HG02885 (cell line): Measurements from ENCODE around the gene SHOC1.
"Not testable (repeated sequence)": the region's sequence is repeated elsewhere in the genome, so short reads cannot be mapped to it uniquely, and the experiment has no call there.

Source experiments
- ATAC-seq: cut with Tn5 transposase; IDR thresholded peaks from one replicate; pipeline ENCODE4 v1.9.1; 2021; ENCODE audit warnings: mild to moderate bottlenecking; ENCODE audit not compliant: unreplicated experiment, poor library complexity

The SHOC1 gene

GRCh38 chr9:111806259-111806658 is 11.5 kb upstream of the SHOC1 start:
- ATAC-seq, result no peak

DNA sequence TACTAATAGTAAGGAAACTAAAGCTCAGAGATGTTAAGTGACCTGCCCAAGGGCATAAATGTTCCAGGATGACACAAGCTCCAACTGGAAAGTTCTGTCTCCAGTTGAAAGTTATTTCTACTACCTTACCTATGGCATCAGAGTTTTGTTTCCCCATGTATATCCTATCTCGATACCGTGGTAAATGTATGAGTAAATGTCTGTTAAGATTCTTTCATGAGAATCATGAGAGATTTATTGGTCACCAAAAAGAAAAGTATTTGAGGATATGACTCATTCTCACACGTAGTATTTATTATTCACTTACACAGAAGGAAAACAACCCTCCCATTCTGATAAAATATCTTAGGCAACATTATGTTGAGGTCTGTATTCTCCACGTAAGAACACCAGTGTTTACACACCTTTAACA is 11.1 kb upstream of the SHOC1 start:
- no peak for ATAC-seq

- ATAC-seq, result no peak
These were observed 10.5 kb upstream of the SHOC1 start for GRCh38 chr9:111805262-111805661.

- ATAC-seq, result no peak
These were observed 9.9 kb upstream of the SHOC1 start for GRCh38 chr9:111804636-111805035.

- ATAC-seq, result no peak
These were observed 9.2 kb upstream of the SHOC1 start for GRCh38 chr9:111803924-111804323.

GRCh38 chr9:111799915-111800526 is 5.3 kb upstream of the SHOC1 start:
- ATAC-seq, result no peak

- no peak for ATAC-seq
These were observed 4.8 kb upstream of the SHOC1 start for GRCh38 chr9:111799506-111799905.

DNA sequence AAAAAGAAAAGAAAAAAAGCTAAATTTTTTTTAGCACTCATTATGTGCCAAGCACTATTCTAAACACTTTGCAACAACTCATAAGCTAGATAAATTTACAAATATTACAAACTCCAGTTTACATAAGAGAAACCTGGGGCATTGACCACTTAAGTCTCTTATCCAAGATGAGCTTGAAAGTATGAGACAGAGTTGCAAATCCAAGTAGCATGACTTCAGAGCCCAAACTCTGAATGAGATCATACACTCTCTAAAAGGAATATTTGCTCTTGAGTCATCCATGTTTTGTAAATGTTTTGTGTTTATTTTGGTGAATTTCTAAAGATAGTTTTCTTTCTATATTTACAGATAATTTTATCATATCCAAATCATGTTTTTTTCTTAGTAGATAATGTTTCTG is 4.0 kb upstream of the SHOC1 start:
- no peak for ATAC-seq

DNA sequence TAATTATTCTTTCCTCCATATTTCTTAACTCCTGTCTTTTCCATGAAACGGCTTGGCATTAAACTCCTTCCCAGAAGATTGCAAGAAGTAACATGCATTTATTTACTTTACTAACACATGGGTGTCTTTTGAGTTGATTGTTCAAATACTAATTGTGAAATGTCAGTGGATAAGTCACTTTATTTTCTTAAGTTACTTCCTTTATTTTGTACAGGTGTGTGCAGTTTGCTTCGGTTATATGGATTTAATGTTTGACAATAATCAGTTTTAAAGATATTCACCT is 761 bp upstream of the SHOC1 start:
- ATAC-seq, result no peak

GRCh38 chr9:111791821-111792220 is 2.9 kb downstream of the SHOC1 start:
- not testable (repeated sequence) for ATAC-seq

- ATAC-seq, result no peak
These were observed 4.9 kb downstream of the SHOC1 start for GRCh38 chr9:111789881-111790280.

GRCh38 chr9:111783857-111784256 is 10.9 kb downstream of the SHOC1 start:
- ATAC-seq, result no peak

- ATAC-seq, result no peak
These were observed 11.3 kb downstream of the SHOC1 start for GRCh38 chr9:111783424-111783823.

GRCh38 chr9:111766066-111766465 is 28.7 kb downstream of the SHOC1 start:
- no peak for ATAC-seq

DNA sequence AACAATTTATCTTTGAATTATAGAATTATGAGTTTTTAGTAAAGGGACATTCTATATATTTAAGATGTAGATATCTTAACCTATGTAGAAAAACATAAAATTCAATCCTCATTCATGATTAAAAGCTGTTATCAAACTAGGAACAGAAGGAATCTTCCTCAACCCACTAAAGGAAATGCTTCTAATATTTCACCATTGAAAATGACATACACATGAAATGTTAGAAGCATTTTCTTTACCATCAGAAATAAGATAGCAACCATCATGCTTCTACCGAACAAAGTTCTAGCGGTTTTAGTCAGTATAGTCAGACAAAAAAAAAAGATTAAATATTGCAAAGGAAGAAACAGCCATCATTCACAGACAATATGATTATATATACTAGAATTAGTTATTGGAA is 32.2 kb downstream of the SHOC1 start:
- no peak for ATAC-seq

DNA sequence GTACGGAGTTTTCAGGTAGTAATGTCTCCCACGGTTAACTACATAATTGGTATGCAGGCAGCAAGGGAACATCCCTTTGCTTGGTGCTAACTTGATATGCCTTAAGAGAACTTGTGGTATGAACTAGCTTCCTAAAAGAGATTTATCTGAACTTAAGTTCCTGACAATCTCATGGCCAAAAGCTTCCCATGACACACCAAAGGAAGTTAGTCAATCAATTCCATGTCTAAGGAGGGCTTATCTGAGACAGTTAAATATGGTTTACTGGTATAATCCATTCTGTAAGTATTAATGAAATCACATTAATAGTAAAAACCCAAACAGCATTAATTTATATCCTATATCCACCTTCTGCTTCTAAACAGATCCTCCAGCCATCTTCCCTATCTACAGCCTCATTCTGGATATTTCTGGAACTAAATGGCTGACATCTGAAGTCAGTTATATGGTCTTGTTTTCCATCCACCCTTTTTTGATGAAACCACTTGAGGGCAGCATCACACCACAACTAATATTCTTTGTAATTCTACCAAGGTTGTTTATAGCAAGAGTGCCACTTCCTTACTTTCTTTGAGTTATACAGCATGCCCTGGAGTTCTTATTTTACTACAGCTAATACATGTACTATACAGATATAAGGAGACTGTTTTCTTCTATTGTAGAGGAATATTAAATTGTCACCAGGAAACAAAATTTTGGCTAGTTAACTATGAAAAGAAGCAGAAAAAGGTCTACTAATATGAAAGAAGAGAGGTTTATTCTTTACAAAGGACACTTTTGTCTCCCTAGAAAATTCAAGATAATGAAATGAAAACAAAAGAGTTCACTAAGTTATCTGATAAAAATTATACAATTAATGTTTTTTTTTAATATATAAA is 34.7 kb downstream of the SHOC1 start:
- ATAC-seq, result peak; percentile 62

GRCh38 chr9:111754800-111755199 is 39.9 kb downstream of the SHOC1 start:
- no peak for ATAC-seq

- no peak for ATAC-seq
These were observed 42.3 kb downstream of the SHOC1 start for GRCh38 chr9:111752455-111752854.
